Upper lobe of right lung (tissue), 1 donor: ENCODE measurements around the gene OR11H7. TPM values are rescaled to one million over a fixed set of nuclear protein-coding genes. Genes with fewer than 3 reads are reported as not detected.
A peak's percentile ranks its signal among the peaks of the same experiment; 100 is the strongest.
"Not testable (repeated sequence)": the region's sequence is repeated elsewhere in the genome, so short reads cannot be mapped to it uniquely, and the experiment has no call there.

Experiments
- ATAC-seq: fragments of 200-7000 bp; cut with Tn5 transposase; one replicate; pipeline ENCODE4 v1.9.1; 2020; ENCODE audit warnings: mild to moderate bottlenecking, moderate library complexity
- DNase-seq: peaks from one replicate; pipeline ENCODE4 v3.0.0-alpha.2; 2020
- H3K27ac ChIP-seq: fragments of 200-600 bp; one replicate; pipeline ENCODE4 v1.8.0; 2022
- H3K27me3 ChIP-seq: fragments of 200-600 bp; one replicate; pipeline ENCODE4 v1.8.0; 2022; ENCODE audit warnings: mild to moderate bottlenecking
- H3K36me3 ChIP-seq: fragments of 200-600 bp; one replicate; pipeline ENCODE4 v1.8.0; 2022
- H3K4me1 ChIP-seq: fragments of 200-600 bp; one replicate; pipeline ENCODE4 v1.8.0; 2022
- H3K4me3 ChIP-seq: fragments of 200-600 bp; one replicate; pipeline ENCODE4 v1.8.0; 2022; ENCODE audit warnings: mild to moderate bottlenecking
- H3K9me3 ChIP-seq: fragments of 200-600 bp; one replicate; pipeline ENCODE4 v1.8.0; 2022
- CTCF ChIP-seq: fragments of 200-600 bp; IDR thresholded peaks from one replicate; pipeline ENCODE4 v1.8.0; 2022; ENCODE audit warnings: antibody characterized with exemption
- intact Hi-C: fragments of 100-400 bp; cut with DNase I; formaldehyde crosslinking; loops from one replicate; pipeline ENCODE4 v1.11.0; 2022
- total RNA-seq: library from RNA; stranded (reverse); fragmentation: NEBNext Ultra II Directional; extraction: Animal tissue kit (Norgen Biotek cat#: 25700); gene quantifications from one replicate; pipeline ENCODE4 v1.2.1, GENCODE V29; 2021
- donor health status: DM: no; HTN: yes; CAD: no; lungs with severe emphysema.

The OR11H7 gene
- total RNA-seq, 1 donor from 2014 or later: not detected

GRCh38 chr14:20204721-20205120 is 24.1 kb upstream of the OR11H7 start:
- intact Hi-C loops: no loop called here
- H3K27ac ChIP-seq: no peak overlapping the region
- no peak for TF ChIP-seq CTCF
- peak; percentile 46 for ATAC-seq
- no peaks in the 10 kb centered on the region for H3K9me3 ChIP-seq
- no peaks in the 10 kb centered on the region for H3K4me1 ChIP-seq
- no peak for DNase-seq
- H3K27me3 ChIP-seq: no peaks in the 10 kb centered on the region
- no peak overlapping the region for H3K4me3 ChIP-seq
- H3K36me3 ChIP-seq: no peaks in the 10 kb centered on the region

- no peaks in the 10 kb centered on the region for H3K36me3 ChIP-seq
- no peak overlapping the region for H3K4me3 ChIP-seq
- H3K27me3 ChIP-seq: no peaks in the 10 kb centered on the region
- no peaks in the 10 kb centered on the region for H3K4me1 ChIP-seq
- TF ChIP-seq CTCF: no peak
- intact Hi-C loops: no loop called here
- no peaks in the 10 kb centered on the region for H3K9me3 ChIP-seq
- H3K27ac ChIP-seq: no peak overlapping the region
- ATAC-seq (no peak), DNase-seq (no peak)
These were observed 19.2 kb upstream of the OR11H7 start for GRCh38 chr14:20209595-20209994.

GRCh38 chr14:20212406-20212805 is 16.4 kb upstream of the OR11H7 start:
- H3K4me3 ChIP-seq, H3K27me3 ChIP-seq, H3K9me3 ChIP-seq, ATAC-seq, H3K36me3 ChIP-seq, DNase-seq, H3K4me1 ChIP-seq, H3K27ac ChIP-seq, intact Hi-C loops: not testable (repeated sequence)

GRCh38 chr14:20215196-20215595 is 13.6 kb upstream of the OR11H7 start:
- DNase-seq: no peak
- no peaks in the 10 kb centered on the region for H3K4me1 ChIP-seq
- TF ChIP-seq CTCF: no peak
- no peak overlapping the region for H3K27ac ChIP-seq
- no peak for ATAC-seq
- H3K4me3 ChIP-seq: no peak overlapping the region
- intact Hi-C loops: no loop called here
- H3K27me3 ChIP-seq: no peaks in the 10 kb centered on the region
- no peaks in the 10 kb centered on the region for H3K9me3 ChIP-seq
- no peaks in the 10 kb centered on the region for H3K36me3 ChIP-seq

- intact Hi-C loops: no loop called here
- Histone ChIP-seq H3K27me3 (no peaks in the 10 kb centered on the region), H3K36me3 (no peaks in the 10 kb centered on the region), H3K9me3 (no peaks in the 10 kb centered on the region), H3K4me3 (no peak overlapping the region), H3K4me1 (no peaks in the 10 kb centered on the region), H3K27ac (no peak overlapping the region)
- no peak for DNase-seq
- ATAC-seq: no peak
- TF ChIP-seq CTCF: no peak
These were observed 9.7 kb upstream of the OR11H7 start for GRCh38 chr14:20219033-20219432.

- H3K4me1 ChIP-seq: no peaks in the 10 kb centered on the region
- ATAC-seq: no peak
- TF ChIP-seq CTCF: no peak
- no peaks in the 10 kb centered on the region for H3K36me3 ChIP-seq
- H3K4me3 ChIP-seq: no peak within 1 kb of the TSS
- intact Hi-C loops: no loop called here
- no peaks in the 10 kb centered on the region for H3K27me3 ChIP-seq
- DNase-seq: no peak
- H3K9me3 ChIP-seq: no peaks in the 10 kb centered on the region
- H3K27ac ChIP-seq: no peak within 1 kb of the TSS
These were observed 5.4 kb upstream of the OR11H7 start, which contains the start of gene OR11H6 for GRCh38 chr14:20223410-20223809. OR11H6 (plus strand) TSS chr14:20223710; CDS start chr14:20223710, 0 bp downstream.

GRCh38 chr14:20235415-20235814 is 6.6 kb downstream of the OR11H7 start:
- DNase-seq, H3K4me3 ChIP-seq, ATAC-seq, H3K36me3 ChIP-seq, H3K27ac ChIP-seq, H3K9me3 ChIP-seq, H3K4me1 ChIP-seq, intact Hi-C loops, H3K27me3 ChIP-seq: not testable (repeated sequence)
